IMR-90 (cell line): Measurements from ENCODE around the gene PODXL. TPM values are rescaled to one million over a fixed set of nuclear protein-coding genes. Genes with fewer than 3 reads are reported as not detected.
A peak's percentile ranks its signal among the peaks of the same experiment; 100 is the strongest.

ENCODE experiments used
- ATAC-seq: fragments of 200-7000 bp; cut with Tn5 transposase; 2 replicates; pipeline ENCODE4 v1.9.1; 2020; ENCODE audit warnings: low read depth, mild to moderate bottlenecking, moderate library complexity
- BruUV-seq: library from RNA; stranded (reverse); fragments of 400-500 nt; replicated peaks from 2 replicates; lab custom pipeline; 2021; lab: Mats Ljungman, UMichigan
- CTCF ChIA-PET: fragments of 300-600 bp; formaldehyde crosslinking; extraction: SDS; loops from one replicate; lab custom pipeline; 2021; ENCODE audit warnings: antibody characterized with exemption; lab: Yijun Ruan, JAX
- POLR2A ChIA-PET: fragments of 300-600 bp; sonication (Branson Sonifier 250); formaldehyde crosslinking; loops from one replicate; lab custom pipeline; 2022; ENCODE audit warnings: antibody characterized with exemption; ENCODE audit not compliant: unreplicated experiment; lab: Charles Lee
- DNase-seq: peaks from one replicate; pipeline ENCODE4 v3.0.0; 2013
- H2AFZ ChIP-seq: replicated peaks from 2 replicates; pipeline ENCODE3; 2013; ENCODE audit warnings: low read length, mild to moderate bottlenecking; ENCODE audit not compliant: poor library complexity
- H2AK5ac ChIP-seq: 2 replicates; pipeline ENCODE4 v1.6.1; 2013; ENCODE audit warnings: low read depth, low read length, inconsistent platforms
- H2AK9ac ChIP-seq: replicated peaks from 2 replicates; pipeline ENCODE3; 2013; ENCODE audit warnings: mild to moderate bottlenecking, low read depth, low read length, moderate library complexity; ENCODE audit not compliant: poor library complexity
- H2BK120ac ChIP-seq: 2 replicates; pipeline ENCODE4 v1.6.1; 2013; ENCODE audit warnings: low read depth, low read length, inconsistent platforms
- H2BK15ac ChIP-seq: 3 replicates; pipeline ENCODE4 v1.6.1; 2013; ENCODE audit warnings: low read depth, low read length, inconsistent platforms
- H2BK20ac ChIP-seq: 2 replicates; pipeline ENCODE4 v1.6.1; 2013; ENCODE audit warnings: low read depth, mild to moderate bottlenecking, inconsistent platforms, low read length, moderate library complexity
- H2BK5ac ChIP-seq: 2 replicates; pipeline ENCODE4 v1.6.1; 2013; ENCODE audit warnings: mild to moderate bottlenecking, low read depth, low read length, inconsistent platforms; ENCODE audit not compliant: poor library complexity, severe bottlenecking
- H3K14ac ChIP-seq: replicated peaks from 2 replicates; pipeline ENCODE4 v1.6.1; 2013; ENCODE audit warnings: low read depth, low read length, inconsistent platforms
- H3K18ac ChIP-seq: 2 replicates; pipeline ENCODE4 v1.6.1; 2013; ENCODE audit warnings: low read depth, low read length, control low read depth
- H3K23ac ChIP-seq: 2 replicates; pipeline ENCODE4 v1.6.1; 2013; ENCODE audit warnings: low read depth, low read length, inconsistent platforms
- H3K27ac ChIP-seq: 2 replicates; pipeline ENCODE4 v1.5.1; 2013; ENCODE audit warnings: mild to moderate bottlenecking, control low read depth, low read length; ENCODE audit not compliant: insufficient read depth
- H3K27me3 ChIP-seq: 2 replicates; pipeline ENCODE4 v1.6.1; 2013; ENCODE audit warnings: low read length; ENCODE audit not compliant: control insufficient read depth, insufficient read depth
- H3K36me3 ChIP-seq: 2 replicates; pipeline ENCODE4 v1.6.1; 2013; ENCODE audit warnings: low read length, mixed read lengths; ENCODE audit not compliant: control insufficient read depth, insufficient read depth
- H3K4ac ChIP-seq: 2 replicates; pipeline ENCODE4 v1.6.1; 2013; ENCODE audit warnings: low read depth, low read length, inconsistent platforms
- H3K4me1 ChIP-seq: 2 replicates; pipeline ENCODE4 v1.6.1; 2013; ENCODE audit warnings: low read length, mixed read lengths; ENCODE audit not compliant: control insufficient read depth, insufficient read depth
- H3K4me2 ChIP-seq: 2 replicates; pipeline ENCODE4 v1.6.1; 2013; ENCODE audit warnings: low read depth, mild to moderate bottlenecking, control low read depth, low read length, moderate library complexity
- H3K4me3 ChIP-seq: 2 replicates; pipeline ENCODE4 v1.5.1; 2013; ENCODE audit warnings: low read depth, mild to moderate bottlenecking, control low read depth, low read length, moderate library complexity; ENCODE audit not compliant: insufficient read depth
- H3K56ac ChIP-seq: 2 replicates; pipeline ENCODE4 v1.6.1; 2013; ENCODE audit warnings: low read length, inconsistent platforms; ENCODE audit not compliant: insufficient read depth; ENCODE audit errors: extremely low read depth
- H3K79me1 ChIP-seq, 2 experiments: 2 replicates each; pipeline ENCODE4 v1.6.1; 2013; ENCODE audit warnings: low read length in 2 of 2, inconsistent platforms in 1 of 2, low read depth in 1 of 2
- H3K9ac ChIP-seq: 2 replicates; pipeline ENCODE4 v1.6.1; 2013; ENCODE audit warnings: low read depth, low read length, control low read depth
- H3K9me1 ChIP-seq: 2 replicates; pipeline ENCODE4 v1.6.1; 2013; ENCODE audit warnings: low read length, inconsistent platforms; ENCODE audit not compliant: insufficient read depth
- H3K9me3 ChIP-seq: 2 replicates; pipeline ENCODE4 v1.6.1; 2013; ENCODE audit warnings: low read length; ENCODE audit not compliant: control insufficient read depth, insufficient read depth
- H4K20me1 ChIP-seq: 2 replicates; pipeline ENCODE4 v1.6.1; 2013; ENCODE audit warnings: low read length, inconsistent platforms; ENCODE audit not compliant: insufficient read depth
- H4K5ac ChIP-seq: 2 replicates; pipeline ENCODE4 v1.6.1; 2013; ENCODE audit warnings: mild to moderate bottlenecking, low read depth, low read length, control low read depth
- H4K8ac ChIP-seq, 2 experiments: 2 replicates each; pipeline ENCODE4 v1.6.1; 2013; ENCODE audit warnings: low read depth in 2 of 2, low read length in 2 of 2, control low read depth in 1 of 2, inconsistent platforms in 1 of 2
- H4K91ac ChIP-seq: 2 replicates; pipeline ENCODE4 v1.6.1; 2013; ENCODE audit warnings: low read depth, low read length, inconsistent platforms; ENCODE audit not compliant: insufficient read depth
- CTCF ChIP-seq: conservative IDR thresholded peaks from 2 replicates; pipeline ENCODE4 v1.5.1; 2012; ENCODE audit warnings: mild to moderate bottlenecking, low read depth, low read length, improper control_type of control experiment
- FOS ChIP-seq: fragments of 150-350 bp; IDR thresholded peaks from 2 replicates; pipeline ENCODE4 v1.6.1; 2016; ENCODE audit warnings: low read depth, low read length
- NFE2L2 ChIP-seq: fragments of 150-350 bp; IDR thresholded peaks from 2 replicates; pipeline ENCODE4 v1.6.1; 2016; ENCODE audit warnings: low read depth, mild to moderate bottlenecking, low read length
- WGBS, 2 experiments: methylation state at CpG; one replicate each; pipeline versions ENCODE4 v1.1.5 to v1.1.7; 2013; ENCODE audit warnings: missing lambda C conversion rate in 2 of 2; ENCODE audit not compliant: insufficient read length in 1 of 2; ENCODE audit errors: extremely low coverage in 2 of 2; 5-methylcytosine and 5-hydroxymethylcytosine counted together
- dilution Hi-C: fragments of 300-500 bp; cut with HindIII; formaldehyde crosslinking; loops from one replicate; pipeline ENCODE4 v1.14.3; 2018; ENCODE audit warnings: low sequenced_read_pairs; ENCODE audit not compliant: unreplicated experiment
- in situ Hi-C: fragments of 300-500 bp; cut with MboI; formaldehyde crosslinking; loops from 3 replicates; pipeline ENCODE4 v1.14.3; 2019; ENCODE audit warnings: low sequenced_read_pairs, inconsistent platforms, mixed read lengths
- intact Hi-C: fragments of 100-400 bp; cut with micrococcal nuclease; formaldehyde crosslinking; loops from 2 replicates; pipeline ENCODE4 v1.10.0; 2022
- polyA plus RNA-seq, 3 experiments: library from polyadenylated mRNA; depleted of rRNA; stranded (reverse); fragments of >200 nt; gene quantifications; 2 replicates each; pipeline ENCODE4 v1.2.3, GENCODE V29; 2012; ENCODE audit warnings: low replicate concordance in 1 of 3
- total RNA-seq: library from RNA; depleted of rRNA; stranded (reverse); fragments of >200 nt; gene quantifications from 2 replicates; pipeline ENCODE4 v1.2.3, GENCODE V29; 2012
- TF ChIP-seq, protein P1 (sequence below): fragments of 150-350 bp; IDR thresholded peaks from 2 replicates; pipeline ENCODE4 v1.6.1; 2016; ENCODE audit warnings: low read depth, mild to moderate bottlenecking, low read length, moderate library complexity, borderline replicate concordance

The PODXL gene
- total and polyA plus RNA-seq, 2 of the 4 experiments (the other 2 are of a cell fraction), result 1.3 to 3.8 TPM

- Histone ChIP-seq H3K9ac (no peak overlapping the region), H3K27me3 (no peaks in the 10 kb centered on the region), H2AK9ac (no peak overlapping the region), H3K4me1 (peaks cover 26% of the 10 kb centered on the region), H3K27ac (no peak overlapping the region), H3K4ac (peak overlapping the region; percentile 5; the same call in 1 of the 2 replicates), H3K4me2 (no peak overlapping the region), H3K9me3 (no peaks in the 10 kb centered on the region), H2BK5ac (no peak overlapping the region), H2BK15ac (no peak overlapping the region), H3K56ac (no peak overlapping the region), H2AK5ac (no peak overlapping the region; the same call in 1 of the 2 replicates), H4K8ac (no peak overlapping the region), H4K5ac (no peak overlapping the region), H3K14ac (no peak overlapping the region), H3K36me3 (peaks cover 3% of the 10 kb centered on the region; the same call in 1 of the 2 replicates), H3K4me3 (no peak overlapping the region), H3K23ac (no peak overlapping the region), H2AFZ (no peak overlapping the region), H2BK120ac (no peak overlapping the region), H3K9me1 (peaks cover 27% of the 10 kb centered on the region), H3K79me1 (peaks cover 0 to 8% of the 10 kb centered on the region in 2 experiments; a peak in 1 of 4 replicates), H2BK20ac (no peak overlapping the region), H4K91ac (no peak overlapping the region), H4K20me1 (peaks cover 13% of the 10 kb centered on the region), H3K18ac (no peak overlapping the region)
- WGBS, 2 experiments, result no CpG with 5 or more reads among the region's 3 CpGs
- no TSS peak for BruUV-seq
- peak; percentile 92 for DNase-seq
- CTCF ChIA-PET, result interaction anchor here (0.6 to 1.5 kb wide), 6 partner anchors 10 to 1920 kb away, joined by 3 to 5 read pairs (median 4); no protein-coding TSS in a partner anchor
- TF ChIP-seq NFE2L2 (no peak), CTCF (no peak), FOS (0 out of 2 replicates have a peak, but pooled peaks have one; percentile 18)
- TF ChIP-seq, protein P1, sequence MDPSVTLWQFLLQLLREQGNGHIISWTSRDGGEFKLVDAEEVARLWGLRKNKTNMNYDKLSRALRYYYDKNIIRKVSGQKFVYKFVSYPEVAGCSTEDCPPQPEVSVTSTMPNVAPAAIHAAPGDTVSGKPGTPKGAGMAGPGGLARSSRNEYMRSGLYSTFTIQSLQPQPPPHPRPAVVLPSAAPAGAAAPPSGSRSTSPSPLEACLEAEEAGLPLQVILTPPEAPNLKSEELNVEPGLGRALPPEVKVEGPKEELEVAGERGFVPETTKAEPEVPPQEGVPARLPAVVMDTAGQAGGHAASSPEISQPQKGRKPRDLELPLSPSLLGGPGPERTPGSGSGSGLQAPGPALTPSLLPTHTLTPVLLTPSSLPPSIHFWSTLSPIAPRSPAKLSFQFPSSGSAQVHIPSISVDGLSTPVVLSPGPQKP, result no peak
- POLR2A ChIA-PET, result no interaction called here
- dilution Hi-C loops (no loop called here), intact Hi-C loops (loop anchor here (2.0 kb wide), 1 partner anchor 393 kb away; no protein-coding TSS in a partner anchor), in situ Hi-C loops (no loop called here)
- ATAC-seq, result peak; percentile 68
Measured at GRCh38 chr7:131501422-131501821, 55.0 kb downstream of the PODXL start.
